HFF-Myc (cell line): ENCODE data around the gene PANK4.

Experiments used
- DNase-seq: peaks from one replicate; pipeline ENCODE4 v3.0.0-alpha.2; 2011; ENCODE audit warnings: low read depth; ENCODE audit errors: extremely low read depth
- H3K4me3 ChIP-seq: replicated peaks from 2 replicates; pipeline ENCODE4 v1.5.1; 2011; ENCODE audit warnings: low read depth, mild to moderate bottlenecking, control low read depth, low read length
- CTCF ChIP-seq: IDR thresholded peaks from 2 replicates; pipeline ENCODE4 v1.5.1; 2012; ENCODE audit warnings: mild to moderate bottlenecking, low read depth, low read length, control low read depth; ENCODE audit errors: missing control alignments

Gene PANK4

GRCh38 chr1:2530513-2531361 lies 4.3 kb upstream of the PANK4 start:
- no peak for TF ChIP-seq CTCF
- no peak overlapping the region for H3K4me3 ChIP-seq
- no peak for DNase-seq

- no peak for TF ChIP-seq CTCF
- no peak within 1 kb of the TSS for H3K4me3 ChIP-seq
- no peak for DNase-seq
These were observed 3.6 kb upstream of the PANK4 start, which contains the start of gene HES5 for GRCh38 chr1:2529784-2530512. Gene HES5 (minus strand): TSS chr1:2530263. CDS start chr1:2530164, 99 bp downstream.

- TF ChIP-seq CTCF, result no peak
- no peak overlapping the region for H3K4me3 ChIP-seq
- DNase-seq, result no peak
These were observed 2.8 kb upstream of the PANK4 start for GRCh38 chr1:2528966-2529783.

GRCh38 chr1:2528611-2528965 lies 2.2 kb upstream of the PANK4 start:
- DNase-seq, result no peak
- no peak overlapping the region for H3K4me3 ChIP-seq
- no peak for TF ChIP-seq CTCF

GRCh38 chr1:2528016-2528415 lies 1.6 kb upstream of the PANK4 start:
- no peak for TF ChIP-seq CTCF
- DNase-seq, result no peak

GRCh38 chr1:2527556-2527860 lies 1.1 kb upstream of the PANK4 start:
- DNase-seq, result no peak
- no peak for TF ChIP-seq CTCF
- H3K4me3 ChIP-seq, result no peak overlapping the region

More at GRCh38 chr1:2528016-2528415, 1.6 kb upstream of the PANK4 start:
- H3K4me3 ChIP-seq, result no peak overlapping the region
